Gastrocnemius medialis (tissue), 4 donors: ENCODE measurements around the gene DPYD.

ENCODE experiments used
- CTCF ChIP-seq, 5 experiments: fragments of 450-650 bp in 3 of 5; fragments of 200-600 bp in 2 of 5; sonication (generic) in 2 of 5; IDR thresholded peaks in 4 of 5; conservative IDR thresholded peaks in 1 of 5; 1 replicate in 4 of 5; 2 replicates in 1 of 5; pipeline ENCODE4 v1.5.1; 2016 to 2019; ENCODE audit warnings: antibody characterized with exemption in 5 of 5, mild to moderate bottlenecking in 3 of 5, moderate library complexity in 3 of 5
- POLR2A ChIP-seq, 2 donors: fragments of 450-650 bp; IDR thresholded peaks; one replicate each; pipeline ENCODE4 v1.6.1; 2017; ENCODE audit warnings: antibody characterized with exemption in 2 of 2, mild to moderate bottlenecking in 2 of 2, moderate library complexity in 2 of 2

DNA sequence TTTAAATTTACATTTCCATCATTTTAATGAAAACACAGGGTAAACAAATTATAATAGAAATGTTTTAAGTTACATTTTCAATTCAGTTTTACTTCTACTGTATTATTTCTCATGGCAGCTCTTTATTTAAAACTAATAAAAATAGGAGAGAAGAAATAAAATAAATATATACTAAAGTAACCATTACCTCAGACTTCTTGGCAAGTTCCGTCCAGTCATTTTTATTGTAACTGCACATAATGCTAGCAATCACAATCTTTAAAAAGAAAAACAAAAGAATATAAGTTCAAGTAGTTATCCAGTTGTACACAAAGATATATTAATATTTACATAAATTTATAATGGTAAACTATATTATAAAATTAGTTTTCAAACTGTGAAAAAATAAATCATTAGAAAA is 538.6 kb downstream of the DPYD start:
- TF ChIP-seq CTCF (IDR thresholded peaks at IDR 0.05 in 4 of 5, conservative IDR thresholded peaks at IDR 0.05 in 1 of 5) = no peak
- TF ChIP-seq POLR2A (IDR thresholded peaks at IDR 0.05) = no peak
